Measurements from ENCODE around the gene AGBL3. TPM values are rescaled to one million over a fixed set of nuclear protein-coding genes. Genes with fewer than 3 reads are reported as not detected.

AGBL3 gene
- total and polyA plus RNA-seq, 2 experiments from 2014 or later: 3.2 to 5.6 TPM

DNA sequence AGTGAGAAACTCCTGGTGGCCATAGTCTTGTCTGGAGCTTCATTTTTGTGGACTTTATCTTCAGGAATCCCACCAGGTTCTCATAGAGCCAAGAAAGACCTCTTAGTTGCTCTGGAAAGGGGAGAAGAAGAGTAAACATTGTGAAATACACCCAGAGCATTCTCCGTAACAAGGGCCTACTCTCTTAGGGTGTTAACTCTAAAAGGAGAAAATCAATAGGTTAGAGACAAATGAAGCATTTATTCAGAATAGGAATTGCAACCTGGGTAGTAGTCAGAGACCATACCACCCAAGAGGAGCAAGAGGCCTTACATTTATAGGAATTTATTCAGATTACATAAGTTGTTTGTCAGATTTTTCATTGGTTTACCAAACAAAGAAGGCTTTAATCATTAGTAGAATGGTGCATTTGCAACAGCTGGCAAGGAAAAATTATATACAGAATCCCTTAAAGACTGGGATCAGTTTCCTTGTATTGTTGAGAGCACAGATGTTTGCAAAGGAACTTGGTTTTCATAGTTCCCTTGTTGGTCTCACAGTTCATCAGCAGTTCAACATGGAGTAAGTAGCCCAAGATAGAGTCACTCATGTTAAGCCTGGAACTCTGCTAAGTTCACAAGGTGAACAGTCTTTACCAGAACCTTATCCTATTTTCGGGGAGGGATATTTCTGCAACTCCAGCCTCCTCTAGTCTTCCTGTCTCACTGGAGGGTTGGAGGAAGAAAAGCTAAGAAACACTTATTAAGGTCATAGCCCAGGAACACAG is 108.3 kb downstream of the AGBL3 start (continued):
- TF ChIP-seq, protein P1, sequence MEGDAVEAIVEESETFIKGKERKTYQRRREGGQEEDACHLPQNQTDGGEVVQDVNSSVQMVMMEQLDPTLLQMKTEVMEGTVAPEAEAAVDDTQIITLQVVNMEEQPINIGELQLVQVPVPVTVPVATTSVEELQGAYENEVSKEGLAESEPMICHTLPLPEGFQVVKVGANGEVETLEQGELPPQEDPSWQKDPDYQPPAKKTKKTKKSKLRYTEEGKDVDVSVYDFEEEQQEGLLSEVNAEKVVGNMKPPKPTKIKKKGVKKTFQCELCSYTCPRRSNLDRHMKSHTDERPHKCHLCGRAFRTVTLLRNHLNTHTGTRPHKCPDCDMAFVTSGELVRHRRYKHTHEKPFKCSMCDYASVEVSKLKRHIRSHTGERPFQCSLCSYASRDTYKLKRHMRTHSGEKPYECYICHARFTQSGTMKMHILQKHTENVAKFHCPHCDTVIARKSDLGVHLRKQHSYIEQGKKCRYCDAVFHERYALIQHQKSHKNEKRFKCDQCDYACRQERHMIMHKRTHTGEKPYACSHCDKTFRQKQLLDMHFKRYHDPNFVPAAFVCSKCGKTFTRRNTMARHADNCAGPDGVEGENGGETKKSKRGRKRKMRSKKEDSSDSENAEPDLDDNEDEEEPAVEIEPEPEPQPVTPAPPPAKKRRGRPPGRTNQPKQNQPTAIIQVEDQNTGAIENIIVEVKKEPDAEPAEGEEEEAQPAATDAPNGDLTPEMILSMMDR (conservative IDR thresholded peaks at IDR 0.05; ENCODE audit: low read depth in 2 of 2): no peak
- no peak for TF ChIP-seq STAT1 (IDR thresholded peaks at IDR 0.05; ENCODE audit: unreplicated experiment)
- no peak for TF ChIP-seq EZH2 (IDR thresholded peaks at IDR 0.05; ENCODE audit: low read depth, unreplicated experiment)
- no peak for TF ChIP-seq EZH2phosphoT487 (IDR thresholded peaks at IDR 0.05; ENCODE audit: unreplicated experiment)
- TF ChIP-seq NANOG (IDR thresholded peaks at IDR 0.05; ENCODE audit: borderline replicate concordance): no peak

DNA sequence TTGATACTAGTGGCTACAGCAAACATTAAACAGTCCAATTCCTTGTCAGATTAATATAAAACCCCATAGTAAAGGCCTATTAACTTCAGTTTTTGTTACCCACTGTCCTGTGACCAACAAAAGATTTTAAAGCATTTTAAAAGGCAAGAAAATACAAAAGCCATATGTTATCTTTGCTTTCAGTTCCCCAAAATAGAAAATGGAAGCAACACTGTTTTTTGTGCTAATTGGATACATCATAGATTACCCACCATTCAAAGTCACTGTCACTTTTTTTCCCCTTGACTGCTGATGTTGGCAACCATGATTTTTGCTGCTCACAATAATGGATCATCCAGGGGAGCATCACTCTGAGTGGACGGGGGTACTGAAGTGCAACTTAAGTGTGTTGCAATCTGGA is 109.1 kb downstream of the AGBL3 start:
- TF ChIP-seq CREB1 (CRISPR knock-in tag; IDR thresholded peaks at IDR 0.05; ENCODE audit: low read depth) (no peak), STAT1 (IDR thresholded peaks at IDR 0.05; ENCODE audit: unreplicated experiment) (no peak), POLR2AphosphoS5 (IDR thresholded peaks at IDR 0.05; ENCODE audit: low read depth) (no peak), JUNB (IDR thresholded peaks at IDR 0.05; ENCODE audit: unreplicated experiment) (no peak), EZH2phosphoT487 (IDR thresholded peaks at IDR 0.05; ENCODE audit: unreplicated experiment) (no peak)
- TF ChIP-seq, protein P2, sequence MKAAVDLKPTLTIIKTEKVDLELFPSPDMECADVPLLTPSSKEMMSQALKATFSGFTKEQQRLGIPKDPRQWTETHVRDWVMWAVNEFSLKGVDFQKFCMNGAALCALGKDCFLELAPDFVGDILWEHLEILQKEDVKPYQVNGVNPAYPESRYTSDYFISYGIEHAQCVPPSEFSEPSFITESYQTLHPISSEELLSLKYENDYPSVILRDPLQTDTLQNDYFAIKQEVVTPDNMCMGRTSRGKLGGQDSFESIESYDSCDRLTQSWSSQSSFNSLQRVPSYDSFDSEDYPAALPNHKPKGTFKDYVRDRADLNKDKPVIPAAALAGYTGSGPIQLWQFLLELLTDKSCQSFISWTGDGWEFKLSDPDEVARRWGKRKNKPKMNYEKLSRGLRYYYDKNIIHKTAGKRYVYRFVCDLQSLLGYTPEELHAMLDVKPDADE (IDR thresholded peaks at IDR 0.05): no peak
- TF ChIP-seq, protein P3, sequence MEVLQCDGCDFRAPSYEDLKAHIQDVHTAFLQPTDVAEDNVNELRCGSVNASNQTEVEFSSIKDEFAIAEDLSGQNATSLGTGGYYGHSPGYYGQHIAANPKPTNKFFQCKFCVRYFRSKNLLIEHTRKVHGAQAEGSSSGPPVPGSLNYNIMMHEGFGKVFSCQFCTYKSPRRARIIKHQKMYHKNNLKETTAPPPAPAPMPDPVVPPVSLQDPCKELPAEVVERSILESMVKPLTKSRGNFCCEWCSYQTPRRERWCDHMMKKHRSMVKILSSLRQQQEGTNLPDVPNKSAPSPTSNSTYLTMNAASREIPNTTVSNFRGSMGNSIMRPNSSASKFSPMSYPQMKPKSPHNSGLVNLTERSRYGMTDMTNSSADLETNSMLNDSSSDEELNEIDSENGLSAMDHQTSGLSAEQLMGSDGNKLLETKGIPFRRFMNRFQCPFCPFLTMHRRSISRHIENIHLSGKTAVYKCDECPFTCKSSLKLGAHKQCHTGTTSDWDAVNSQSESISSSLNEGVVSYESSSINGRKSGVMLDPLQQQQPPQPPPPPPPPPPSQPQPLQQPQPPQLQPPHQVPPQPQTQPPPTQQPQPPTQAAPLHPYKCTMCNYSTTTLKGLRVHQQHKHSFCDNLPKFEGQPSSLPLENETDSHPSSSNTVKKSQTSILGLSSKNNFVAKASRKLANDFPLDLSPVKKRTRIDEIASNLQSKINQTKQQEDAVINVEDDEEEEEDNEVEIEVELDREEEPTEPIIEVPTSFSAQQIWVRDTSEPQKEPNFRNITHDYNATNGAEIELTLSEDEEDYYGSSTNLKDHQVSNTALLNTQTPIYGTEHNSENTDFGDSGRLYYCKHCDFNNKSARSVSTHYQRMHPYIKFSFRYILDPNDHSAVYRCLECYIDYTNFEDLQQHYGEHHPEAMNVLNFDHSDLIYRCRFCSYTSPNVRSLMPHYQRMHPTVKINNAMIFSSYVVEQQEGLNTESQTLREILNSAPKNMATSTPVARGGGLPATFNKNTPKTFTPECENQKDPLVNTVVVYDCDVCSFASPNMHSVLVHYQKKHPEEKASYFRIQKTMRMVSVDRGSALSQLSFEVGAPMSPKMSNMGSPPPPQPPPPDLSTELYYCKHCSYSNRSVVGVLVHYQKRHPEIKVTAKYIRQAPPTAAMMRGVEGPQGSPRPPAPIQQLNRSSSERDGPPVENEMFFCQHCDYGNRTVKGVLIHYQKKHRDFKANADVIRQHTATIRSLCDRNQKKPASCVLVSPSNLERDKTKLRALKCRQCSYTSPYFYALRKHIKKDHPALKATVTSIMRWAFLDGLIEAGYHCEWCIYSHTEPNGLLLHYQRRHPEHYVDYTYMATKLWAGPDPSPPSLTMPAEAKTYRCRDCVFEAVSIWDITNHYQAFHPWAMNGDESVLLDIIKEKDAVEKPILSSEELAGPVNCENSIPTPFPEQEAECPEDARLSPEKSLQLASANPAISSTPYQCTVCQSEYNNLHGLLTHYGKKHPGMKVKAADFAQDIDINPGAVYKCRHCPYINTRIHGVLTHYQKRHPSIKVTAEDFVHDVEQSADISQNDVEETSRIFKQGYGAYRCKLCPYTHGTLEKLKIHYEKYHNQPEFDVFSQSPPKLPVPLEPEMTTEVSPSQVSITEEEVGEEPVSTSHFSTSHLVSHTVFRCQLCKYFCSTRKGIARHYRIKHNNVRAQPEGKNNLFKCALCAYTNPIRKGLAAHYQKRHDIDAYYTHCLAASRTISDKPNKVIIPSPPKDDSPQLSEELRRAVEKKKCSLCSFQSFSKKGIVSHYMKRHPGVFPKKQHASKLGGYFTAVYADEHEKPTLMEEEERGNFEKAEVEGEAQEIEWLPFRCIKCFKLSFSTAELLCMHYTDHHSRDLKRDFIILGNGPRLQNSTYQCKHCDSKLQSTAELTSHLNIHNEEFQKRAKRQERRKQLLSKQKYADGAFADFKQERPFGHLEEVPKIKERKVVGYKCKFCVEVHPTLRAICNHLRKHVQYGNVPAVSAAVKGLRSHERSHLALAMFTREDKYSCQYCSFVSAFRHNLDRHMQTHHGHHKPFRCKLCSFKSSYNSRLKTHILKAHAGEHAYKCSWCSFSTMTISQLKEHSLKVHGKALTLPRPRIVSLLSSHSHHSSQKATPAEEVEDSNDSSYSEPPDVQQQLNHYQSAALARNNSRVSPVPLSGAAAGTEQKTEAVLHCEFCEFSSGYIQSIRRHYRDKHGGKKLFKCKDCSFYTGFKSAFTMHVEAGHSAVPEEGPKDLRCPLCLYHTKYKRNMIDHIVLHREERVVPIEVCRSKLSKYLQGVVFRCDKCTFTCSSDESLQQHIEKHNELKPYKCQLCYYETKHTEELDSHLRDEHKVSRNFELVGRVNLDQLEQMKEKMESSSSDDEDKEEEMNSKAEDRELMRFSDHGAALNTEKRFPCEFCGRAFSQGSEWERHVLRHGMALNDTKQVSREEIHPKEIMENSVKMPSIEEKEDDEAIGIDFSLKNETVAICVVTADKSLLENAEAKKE (CRISPR knock-in tag; IDR thresholded peaks at IDR 0.05): no peak
- ATAC-seq (no peak), DNase-seq (ENCODE audit: low spot score) (no peak)
- Histone ChIP-seq H3K4me3 (no peak overlapping the region), H3K27me3 (ENCODE audit: insufficient read depth) (no peaks in the 10 kb centered on the region), H3K79me2 (replicated peaks; ENCODE audit: insufficient read depth) (no peaks in the 10 kb centered on the region), H2AFZ (no peak overlapping the region), H3K9me2 (ENCODE audit: insufficient read depth) (no peaks in the 10 kb centered on the region), H3K27ac (ENCODE audit: low read depth) (no peak overlapping the region), H3K4me2 (no peak overlapping the region), H3K4me1 (ENCODE audit: insufficient read depth) (no peaks in the 10 kb centered on the region), H3F3A (replicated peaks; ENCODE audit: low read depth) (no peaks in the 10 kb centered on the region), H4K20me1 (replicated peaks; ENCODE audit: insufficient read depth) (no peaks in the 10 kb centered on the region), H3K36me3 (ENCODE audit: insufficient read depth) (no peaks in the 10 kb centered on the region)
- no peak overlapping the region for H3K4me3 Mint-ChIP-seq
- H3K9me3 Mint-ChIP-seq: no peaks in the 10 kb centered on the region
- H3K27me3 Mint-ChIP-seq (ENCODE audit: insufficient read depth, low read depth, poor library complexity): peaks cover 2% of the 10 kb centered on the region
- peaks cover 6% of the 10 kb centered on the region for H3K4me1 Mint-ChIP-seq
- no peaks in the 10 kb centered on the region for H3K36me3 Mint-ChIP-seq (ENCODE audit: low read depth)
- no peak overlapping the region for H3K27ac Mint-ChIP-seq
